Panc1 (cell line): Measurements from ENCODE around the gene SLC35F2. TPM values are rescaled to one million over a fixed set of nuclear protein-coding genes. Genes with fewer than 3 reads are reported as not detected.

Experiments
- ATAC-seq: fragments of 200-7000 bp; cut with Tn5 transposase; 2 replicates; pipeline ENCODE4 v1.9.1; 2020; ENCODE audit warnings: mild to moderate bottlenecking, moderate library complexity
- BruUV-seq: library from RNA; stranded (reverse); fragments of 400-500 nt; replicated peaks from 2 replicates; lab custom pipeline; 2021; lab: Mats Ljungman, UMichigan
- CTCF ChIA-PET: fragments of 300-600 bp; sonication (Branson Sonifier 250); formaldehyde crosslinking; loops from one replicate; lab custom pipeline; 2022; ENCODE audit warnings: antibody characterized with exemption; lab: Charles Lee
- POLR2A ChIA-PET: fragments of 300-600 bp; sonication (Branson Sonifier 250); formaldehyde crosslinking; loops from one replicate; lab custom pipeline; 2022; ENCODE audit warnings: antibody characterized with exemption; lab: Charles Lee
- DNase-seq: peaks from one replicate; pipeline ENCODE4 v3.0.0-alpha.2; 2010; ENCODE audit warnings: low read depth, low spot score
- H3K27ac ChIP-seq: 2 replicates; pipeline ENCODE4 v1.5.1; 2011; ENCODE audit warnings: mild to moderate bottlenecking, low read length, inconsistent platforms
- H3K27me3 ChIP-seq: fragments of 200-500 bp; sonication (Bioruptor generic); 2 replicates; pipeline ENCODE4 v1.6.0; 2014; ENCODE audit warnings: low read length, inconsistent platforms; ENCODE audit not compliant: control insufficient read depth, insufficient read depth
- H3K36me3 ChIP-seq: fragments of 200-500 bp; sonication (Bioruptor generic); 2 replicates; pipeline ENCODE4 v1.5.1; 2014; ENCODE audit warnings: inconsistent platforms, mild to moderate bottlenecking, low read length, moderate library complexity; ENCODE audit not compliant: control insufficient read depth, insufficient read depth
- H3K4me1 ChIP-seq: 2 replicates; pipeline ENCODE4 v1.5.1; 2011; ENCODE audit warnings: inconsistent platforms, mild to moderate bottlenecking, low read length, moderate library complexity; ENCODE audit not compliant: control insufficient read depth, insufficient read depth
- H3K4me3 ChIP-seq, 2 experiments: 2 replicates each; pipeline ENCODE4 v1.5.1; 2011 to 2012; ENCODE audit warnings: low read depth in 2 of 2, low read length in 2 of 2, mild to moderate bottlenecking in 2 of 2, inconsistent platforms in 1 of 2, moderate library complexity in 1 of 2
- H3K9me3 ChIP-seq: fragments of 200-500 bp; sonication (Bioruptor generic); 2 replicates; pipeline ENCODE4 v1.5.1; 2014; ENCODE audit warnings: low read depth, mild to moderate bottlenecking, inconsistent platforms, low read length, moderate library complexity; ENCODE audit not compliant: control insufficient read depth, insufficient read depth
- CTCF ChIP-seq: fragments of 450-650 bp; IDR thresholded peaks from 2 replicates; pipeline ENCODE4 v1.5.1; 2017; ENCODE audit warnings: mild to moderate bottlenecking
- POLR2AphosphoS5 ChIP-seq: IDR thresholded peaks from 2 replicates; pipeline ENCODE4 v1.6.1; 2012; ENCODE audit warnings: mild to moderate bottlenecking, low read depth, low read length, moderate library complexity
- REST ChIP-seq, 2 experiments: IDR thresholded peaks; 2 replicates each; pipeline ENCODE4 v1.6.1; 2011 to 2012; ENCODE audit warnings: low read depth in 2 of 2, control low read depth in 1 of 2, low read length in 1 of 2, mild to moderate bottlenecking in 1 of 2, moderate library complexity in 1 of 2; ENCODE audit not compliant: insufficient read depth in 1 of 2
- SIN3A ChIP-seq: IDR thresholded peaks from 2 replicates; pipeline ENCODE4 v1.6.1; 2012; ENCODE audit warnings: low read depth, mild to moderate bottlenecking, low read length, moderate library complexity, borderline replicate concordance; ENCODE audit not compliant: insufficient read depth
- TCF7L2 ChIP-seq: IDR thresholded peaks from 2 replicates; pipeline ENCODE4 v1.6.1; 2011; ENCODE audit warnings: mild to moderate bottlenecking, low read depth, low read length, inconsistent platforms
- in situ Hi-C: cut with HindIII; loops from 2 replicates; pipeline ENCODE4 v1.10.0; 2016; ENCODE audit warnings: low sequenced_read_pairs, low pct_unique_long_range_greater_than_20kb
- intact Hi-C: fragments of 100-400 bp; cut with micrococcal nuclease; formaldehyde crosslinking; loops from one replicate; pipeline ENCODE4 v1.10.0; 2022; ENCODE audit not compliant: unreplicated experiment
- total RNA-seq: library from RNA; stranded (reverse); gene quantifications from one replicate; pipeline ENCODE4 v1.2.1, GENCODE V29; 2021; ENCODE audit not compliant: unreplicated experiment

SLC35F2 gene
- total RNA-seq, 1 experiment from 2014 or later: 89.4 TPM

- ATAC-seq: no peak
- no peak overlapping the region for H3K27ac ChIP-seq
- no peaks in the 10 kb centered on the region for H3K27me3 ChIP-seq
- TF ChIP-seq TCF7L2 (no peak), SIN3A (no peak), REST (IDR thresholded peaks at IDR 0.05; ENCODE audit: insufficient read depth in 1 of 2, low read depth in 2 of 2, low read length in 1 of 2) (no peak), POLR2AphosphoS5 (no peak), CTCF (no peak)
- no peaks in the 10 kb centered on the region for H3K9me3 ChIP-seq
- DNase-seq: no peak
- BruUV-seq: no TSS peak
- ChIA-PET POLR2A (no interaction called here), CTCF (interaction anchor here (0.6 to 0.7 kb wide), 2 partner anchors 18 to 38 kb away, joined by 4 to 6 read pairs; no protein-coding TSS in a partner anchor)
- intact Hi-C loops: no loop called here
- in situ Hi-C loops: no loop called here
- H3K36me3 ChIP-seq: peaks cover 2% of the 10 kb centered on the region; the same call in 1 of the 2 replicates
- H3K4me1 ChIP-seq: peaks cover 15% of the 10 kb centered on the region; the same call in 1 of the 2 replicates
- H3K4me3 ChIP-seq: no peak overlapping the region
Observed at GRCh38 chr11:107816028-107816427, 42.6 kb downstream of the SLC35F2 start.

GRCh38 chr11:107810875-107811274 lies 47.7 kb downstream of the SLC35F2 start:
- POLR2A ChIA-PET: no interaction called here
- no TSS peak for BruUV-seq
- Histone ChIP-seq H3K4me3 (no peak overlapping the region), H3K27ac (no peak overlapping the region), H3K27me3 (no peaks in the 10 kb centered on the region), H3K9me3 (no peaks in the 10 kb centered on the region), H3K4me1 (no peaks in the 10 kb centered on the region), H3K36me3 (peaks cover 22% of the 10 kb centered on the region)
- intact Hi-C loops (no loop called here), in situ Hi-C loops (no loop called here)
- CTCF ChIA-PET: no interaction called here
- ATAC-seq: no peak
- no peak for DNase-seq
- no peak for TF ChIP-seq SIN3A
- TF ChIP-seq POLR2AphosphoS5: no peak
- TF ChIP-seq REST (IDR thresholded peaks at IDR 0.05; ENCODE audit: insufficient read depth in 1 of 2, low read depth in 2 of 2, low read length in 1 of 2): no peak
- no peak for TF ChIP-seq TCF7L2
- TF ChIP-seq CTCF: no peak
